ENCODE results near the gene USP33. TPM values are rescaled to one million over a fixed set of nuclear protein-coding genes. Genes with fewer than 3 reads are reported as not detected.

Gene USP33
- total and polyA plus RNA-seq, 2 experiments from 2014 or later: 54.2 to 77.6 TPM

- Histone ChIP-seq H3K4me1 (ENCODE audit: insufficient read depth) (no peaks in the 10 kb centered on the region), H3K36me3 (ENCODE audit: low read depth) (peaks cover 45% of the 10 kb centered on the region), H3K4me3 (no peak overlapping the region), H3K9ac (no peak overlapping the region), H3K9me3 (ENCODE audit: low read depth) (no peaks in the 10 kb centered on the region), H3K9me2 (ENCODE audit: insufficient read depth) (no peaks in the 10 kb centered on the region), H3K27me3 (replicated peaks; ENCODE audit: insufficient read depth) (no peaks in the 10 kb centered on the region), H4K20me1 (ENCODE audit: insufficient read depth) (no peaks in the 10 kb centered on the region), H3K4me2 (ENCODE audit: unreplicated experiment) (no peak overlapping the region), H3K79me2 (ENCODE audit: insufficient read depth) (peaks cover 35% of the 10 kb centered on the region), H2AFZ (no peak overlapping the region), H3F3A (ENCODE audit: insufficient read depth) (no peaks in the 10 kb centered on the region), H3K27ac (no peak overlapping the region)
- WGBS, 2 experiments (ENCODE audit: low coverage in 1 of 2, low lambda C conversion rate in 2 of 2, missing lambda C conversion rate in 2 of 2): 100% methylated on average over 1 of the region's 1 CpG
- in situ Hi-C loops (cut with MboI): no loop called here
- no peak for DNase-seq
- TF ChIP-seq EZH2phosphoT487 (IDR thresholded peaks at IDR 0.05; ENCODE audit: insufficient read depth, low read depth) (no peak), EZH2 (IDR thresholded peaks at IDR 0.05; ENCODE audit: insufficient read depth, poor library complexity, severe bottlenecking) (no peak)
These were observed 27.6 kb downstream of the USP33 start for GRCh38 chr1:77732090-77732489.

GRCh38 chr1:77725706-77726105 lies 33.9 kb downstream of the USP33 start:
- no peaks in the 10 kb centered on the region for H3K27me3 ChIP-seq (replicated peaks; ENCODE audit: insufficient read depth)
- in situ Hi-C loops (cut with MboI): no loop called here
- H3K9ac ChIP-seq: no peak overlapping the region
- H3K9me2 ChIP-seq (ENCODE audit: insufficient read depth): no peaks in the 10 kb centered on the region
- H3K4me2 ChIP-seq (ENCODE audit: unreplicated experiment): no peak overlapping the region
- H4K20me1 ChIP-seq (ENCODE audit: insufficient read depth): no peaks in the 10 kb centered on the region
- TF ChIP-seq EZH2 (IDR thresholded peaks at IDR 0.05; ENCODE audit: insufficient read depth, poor library complexity, severe bottlenecking) (no peak), EZH2phosphoT487 (IDR thresholded peaks at IDR 0.05; ENCODE audit: insufficient read depth, low read depth) (no peak)
- WGBS, 2 experiments (ENCODE audit: low coverage in 1 of 2, low lambda C conversion rate in 2 of 2, missing lambda C conversion rate in 2 of 2): 97 to 98% methylated on average over 4 of the region's 4 CpGs
- no peak overlapping the region for H3K4me3 ChIP-seq
- H3F3A ChIP-seq (ENCODE audit: insufficient read depth): 0 out of 2 replicates have a peak, but pooled peaks cover 6% of the 10 kb centered on the region
- no peak for DNase-seq
- H3K79me2 ChIP-seq (ENCODE audit: insufficient read depth): peaks cover 6% of the 10 kb centered on the region; the same call in 1 of the 2 replicates
- H3K9me3 ChIP-seq (ENCODE audit: low read depth): no peaks in the 10 kb centered on the region
- peaks cover 79% of the 10 kb centered on the region for H3K36me3 ChIP-seq (ENCODE audit: low read depth)
- H3K4me1 ChIP-seq (ENCODE audit: insufficient read depth): no peaks in the 10 kb centered on the region
- H2AFZ ChIP-seq: no peak overlapping the region
- H3K27ac ChIP-seq: no peak overlapping the region

- TF ChIP-seq EZH2phosphoT487 (IDR thresholded peaks at IDR 0.05; ENCODE audit: insufficient read depth, low read depth) (no peak), EZH2 (IDR thresholded peaks at IDR 0.05; ENCODE audit: insufficient read depth, poor library complexity, severe bottlenecking) (no peak)
- Histone ChIP-seq H3K9me3 (ENCODE audit: low read depth) (no peaks in the 10 kb centered on the region), H3K36me3 (ENCODE audit: low read depth) (peaks cover 59% of the 10 kb centered on the region), H3F3A (ENCODE audit: insufficient read depth) (0 out of 2 replicates have a peak, but pooled peaks cover 8% of the 10 kb centered on the region), H3K27ac (no peak overlapping the region), H3K9me2 (ENCODE audit: insufficient read depth) (no peaks in the 10 kb centered on the region), H3K4me3 (no peak overlapping the region), H3K4me1 (ENCODE audit: insufficient read depth) (no peaks in the 10 kb centered on the region), H2AFZ (no peak overlapping the region), H3K4me2 (ENCODE audit: unreplicated experiment) (no peak overlapping the region), H3K27me3 (replicated peaks; ENCODE audit: insufficient read depth) (no peaks in the 10 kb centered on the region), H4K20me1 (ENCODE audit: insufficient read depth) (no peaks in the 10 kb centered on the region), H3K9ac (no peak overlapping the region), H3K79me2 (ENCODE audit: insufficient read depth) (no peaks in the 10 kb centered on the region)
- in situ Hi-C loops (cut with MboI): no loop called here
- WGBS, 2 experiments (ENCODE audit: low coverage in 1 of 2, low lambda C conversion rate in 2 of 2, missing lambda C conversion rate in 2 of 2): 97 to 99% methylated on average over 2 of the region's 2 CpGs
- no peak for DNase-seq
These were observed 41.5 kb downstream of the USP33 start for GRCh38 chr1:77718181-77718580.

- no peak overlapping the region for H3K27ac ChIP-seq
- no peaks in the 10 kb centered on the region for H3K79me2 ChIP-seq (ENCODE audit: insufficient read depth)
- no peak overlapping the region for H3K9ac ChIP-seq
- H3K4me1 ChIP-seq (ENCODE audit: insufficient read depth): no peaks in the 10 kb centered on the region
- DNase-seq: no peak
- H3F3A ChIP-seq (ENCODE audit: insufficient read depth): 0 out of 2 replicates have a peak, but pooled peaks cover 5% of the 10 kb centered on the region
- no peaks in the 10 kb centered on the region for H4K20me1 ChIP-seq (ENCODE audit: insufficient read depth)
- H3K9me2 ChIP-seq (ENCODE audit: insufficient read depth): no peaks in the 10 kb centered on the region
- no peak overlapping the region for H2AFZ ChIP-seq
- no peaks in the 10 kb centered on the region for H3K9me3 ChIP-seq (ENCODE audit: low read depth)
- in situ Hi-C loops (cut with MboI): no loop called here
- TF ChIP-seq EZH2 (IDR thresholded peaks at IDR 0.05; ENCODE audit: insufficient read depth, poor library complexity, severe bottlenecking): no peak
- TF ChIP-seq EZH2phosphoT487 (IDR thresholded peaks at IDR 0.05; ENCODE audit: insufficient read depth, low read depth): no peak
- no peak overlapping the region for H3K4me3 ChIP-seq
- H3K4me2 ChIP-seq (ENCODE audit: unreplicated experiment): no peak overlapping the region
- no peaks in the 10 kb centered on the region for H3K27me3 ChIP-seq (replicated peaks; ENCODE audit: insufficient read depth)
- WGBS, 2 experiments (ENCODE audit: low coverage in 1 of 2, low lambda C conversion rate in 2 of 2, missing lambda C conversion rate in 2 of 2): 86 to 95% methylated on average over 4 of the region's 4 CpGs
- H3K36me3 ChIP-seq (ENCODE audit: low read depth): peaks cover 49% of the 10 kb centered on the region
These were observed 43.6 kb downstream of the USP33 start for GRCh38 chr1:77716065-77716464.

- Histone ChIP-seq H3K36me3 (ENCODE audit: low read depth) (peaks cover 52% of the 10 kb centered on the region), H3F3A (ENCODE audit: insufficient read depth) (no peaks in the 10 kb centered on the region), H2AFZ (no peak overlapping the region), H3K4me3 (no peak overlapping the region), H3K9me2 (ENCODE audit: insufficient read depth) (no peaks in the 10 kb centered on the region), H3K79me2 (ENCODE audit: insufficient read depth) (no peaks in the 10 kb centered on the region), H3K4me1 (ENCODE audit: insufficient read depth) (no peaks in the 10 kb centered on the region), H3K9me3 (ENCODE audit: low read depth) (no peaks in the 10 kb centered on the region), H4K20me1 (ENCODE audit: insufficient read depth) (no peaks in the 10 kb centered on the region), H3K4me2 (ENCODE audit: unreplicated experiment) (no peak overlapping the region), H3K27me3 (replicated peaks; ENCODE audit: insufficient read depth) (no peaks in the 10 kb centered on the region), H3K27ac (no peak overlapping the region), H3K9ac (no peak overlapping the region)
- in situ Hi-C loops (cut with MboI): no loop called here
- no peak for TF ChIP-seq EZH2 (IDR thresholded peaks at IDR 0.05; ENCODE audit: insufficient read depth, poor library complexity, severe bottlenecking)
- TF ChIP-seq EZH2phosphoT487 (IDR thresholded peaks at IDR 0.05; ENCODE audit: insufficient read depth, low read depth): no peak
- DNase-seq: no peak
- WGBS, 2 experiments (ENCODE audit: low coverage in 1 of 2, low lambda C conversion rate in 2 of 2, missing lambda C conversion rate in 2 of 2): 76 to 83% methylated on average over 3 of the region's 3 CpGs
These were observed 49.9 kb downstream of the USP33 start for GRCh38 chr1:77709727-77710126.
